Hematopoietic multipotent progenitor cell treated with erythropoietin and hydrocortisone succinate and interleukin-3 and kit ligand, for 4 days (in vitro differentiated cells): ENCODE data around the gene DPP3.
A peak's percentile ranks its signal among the peaks of the same experiment; 100 is the strongest.

Experiments
- DNase-seq: peaks from one replicate; pipeline ENCODE4 v3.0.0-alpha.2; 2015

DPP3 gene

DNA sequence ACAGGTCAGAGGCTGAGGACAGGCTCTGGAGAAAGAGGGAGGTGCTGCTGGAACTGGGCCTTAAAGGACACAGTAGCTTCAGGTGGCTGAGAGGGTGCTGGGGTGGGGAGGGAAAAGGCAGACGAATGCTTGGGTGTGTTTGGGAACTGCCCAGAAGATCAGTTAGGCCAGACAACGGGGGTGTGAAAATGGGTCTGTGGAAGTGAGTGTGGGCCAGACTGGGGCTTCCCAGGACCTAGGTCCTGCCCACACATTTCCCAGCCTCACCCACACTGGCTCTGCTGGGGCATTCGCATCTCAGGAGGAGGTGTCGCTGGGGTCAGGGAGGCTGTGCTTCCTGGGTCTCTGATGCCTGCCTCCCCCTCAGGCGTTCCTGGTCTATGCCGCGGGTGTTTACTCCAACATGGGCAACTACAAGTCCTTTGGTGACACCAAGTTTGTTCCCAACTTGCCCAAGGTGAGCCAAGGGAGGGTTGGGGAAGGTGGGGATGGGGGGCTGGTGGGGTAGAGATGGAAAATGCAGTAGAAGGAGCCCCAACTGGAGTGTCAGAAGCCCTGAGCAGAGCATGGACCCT, 4.7 kb downstream of the DPP3 start:
- no peak for DNase-seq

DNA sequence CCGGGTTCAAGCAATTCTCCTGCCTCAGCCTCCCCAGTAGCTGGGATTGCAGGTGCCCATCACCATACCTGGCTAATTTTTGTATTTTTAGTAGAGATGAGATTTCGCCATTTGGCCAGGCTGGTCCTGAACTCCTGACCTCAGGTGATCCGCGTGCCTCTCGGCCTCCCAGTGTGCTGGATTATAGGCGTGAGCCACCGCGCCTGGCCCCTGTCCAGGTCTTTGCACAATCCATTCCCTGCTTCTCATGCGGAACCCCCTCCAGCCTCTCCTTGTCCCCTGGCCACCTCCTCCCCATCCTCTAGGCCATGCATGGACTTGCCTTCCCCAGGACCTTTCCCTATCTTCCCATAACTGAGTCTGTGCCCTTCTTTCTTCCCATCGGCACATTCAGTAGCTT, 8.7 kb downstream of the DPP3 start:
- no peak for DNase-seq

DNA sequence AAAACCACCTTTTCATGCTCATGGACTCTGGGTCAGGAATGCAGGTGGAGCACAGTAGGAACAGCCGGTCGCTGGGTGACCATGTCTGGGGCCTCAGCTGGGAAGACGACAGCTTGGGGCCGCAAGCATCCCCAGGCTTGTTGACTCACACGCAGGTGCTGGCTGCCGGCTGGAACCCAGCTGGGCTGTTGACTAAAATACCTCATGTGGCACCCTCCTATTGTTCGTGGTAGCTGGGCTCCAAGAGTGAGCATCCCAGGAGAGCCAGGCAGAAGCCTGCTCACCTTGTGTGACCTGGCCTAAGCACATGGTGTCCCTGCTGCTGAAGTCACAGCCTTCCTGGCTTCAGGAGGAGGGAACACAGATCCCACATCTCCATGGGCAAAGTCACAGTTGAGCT, 9.4 kb downstream of the DPP3 start:
- DNase-seq, result no peak

DNA sequence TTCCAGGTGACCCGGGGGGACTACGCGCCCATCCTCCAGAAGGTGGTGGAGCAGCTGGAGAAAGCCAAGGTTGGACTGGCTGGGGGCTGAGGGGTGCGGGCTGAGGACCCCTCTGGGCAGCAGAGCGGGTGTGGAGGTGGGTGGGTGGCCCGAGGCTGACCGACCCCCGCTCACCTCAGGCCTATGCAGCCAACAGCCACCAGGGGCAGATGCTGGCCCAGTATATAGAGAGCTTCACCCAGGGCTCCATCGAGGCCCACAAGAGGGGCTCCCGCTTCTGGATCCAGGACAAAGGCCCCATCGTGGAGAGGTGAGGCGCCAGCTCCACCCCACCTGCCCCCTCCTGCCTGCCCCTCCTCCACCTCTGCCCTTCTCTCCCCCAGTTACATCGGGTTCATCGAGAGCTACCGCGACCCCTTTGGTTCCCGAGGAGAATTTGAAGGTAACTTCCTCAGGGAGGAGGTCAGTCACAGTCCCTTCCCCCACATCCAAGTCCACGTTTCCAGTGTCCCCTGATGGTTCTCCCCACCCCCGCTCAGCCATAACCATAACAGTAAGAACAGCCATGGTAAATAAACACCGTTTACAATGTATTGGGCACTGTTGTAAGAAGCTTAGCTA, 11.2 kb downstream of the DPP3 start:
- DNase-seq, result no peak

DNA sequence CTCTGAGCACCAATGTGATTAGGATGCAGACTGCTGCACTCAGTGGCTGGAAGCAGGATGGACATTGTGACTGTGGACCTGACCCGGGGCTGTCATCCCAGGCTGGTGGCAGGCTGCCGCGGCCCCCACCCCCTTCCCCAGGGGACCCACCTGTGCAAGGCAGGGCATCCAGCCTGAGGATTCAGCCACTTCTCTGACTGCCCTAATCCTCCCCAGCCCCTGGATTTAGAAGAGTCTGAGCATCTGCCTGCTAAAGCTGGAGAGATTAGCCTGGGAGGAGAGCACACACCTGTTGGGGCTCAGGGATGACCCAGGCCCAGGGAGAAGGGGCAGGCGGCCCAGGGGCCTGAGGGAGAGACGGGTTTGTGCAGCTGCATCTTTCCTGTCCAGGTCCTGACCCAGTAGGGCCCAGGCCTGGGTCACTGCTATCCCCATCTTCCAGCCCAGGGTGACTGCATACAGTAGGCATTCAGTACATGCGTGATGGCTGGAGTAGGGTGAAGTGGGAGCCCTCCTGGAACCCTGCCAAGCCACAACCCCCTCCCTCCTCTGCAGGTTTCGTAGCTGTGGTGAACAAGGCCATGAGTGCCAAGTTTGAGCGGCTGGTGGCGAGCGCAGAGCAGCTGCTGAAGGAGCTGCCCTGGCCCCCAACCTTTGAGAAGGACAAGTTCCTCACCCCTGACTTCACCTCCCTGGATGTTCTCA, 12.1 kb downstream of the DPP3 start:
- DNase-seq, result peak; percentile 38

DNA sequence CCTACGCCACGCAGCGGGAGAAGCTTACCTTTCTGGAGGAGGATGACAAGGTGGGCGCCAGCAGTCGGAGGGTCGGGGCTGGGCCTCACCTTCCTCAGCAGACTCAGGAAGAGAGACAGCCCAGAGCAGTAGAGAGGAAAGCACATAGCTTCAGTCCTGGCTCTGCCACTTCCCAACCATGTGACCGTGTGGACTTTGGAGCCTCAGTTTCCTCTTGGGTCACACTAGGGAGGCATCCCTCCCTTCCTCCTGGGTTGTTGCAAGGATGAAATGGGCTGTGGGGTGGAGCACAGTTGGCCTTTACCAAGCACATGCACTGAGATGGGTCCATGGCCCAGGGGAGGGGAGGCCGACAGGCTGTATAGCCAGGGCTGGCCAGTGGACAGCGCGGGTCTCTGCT, 12.9 kb downstream of the DPP3 start:
- no peak for DNase-seq

DNA sequence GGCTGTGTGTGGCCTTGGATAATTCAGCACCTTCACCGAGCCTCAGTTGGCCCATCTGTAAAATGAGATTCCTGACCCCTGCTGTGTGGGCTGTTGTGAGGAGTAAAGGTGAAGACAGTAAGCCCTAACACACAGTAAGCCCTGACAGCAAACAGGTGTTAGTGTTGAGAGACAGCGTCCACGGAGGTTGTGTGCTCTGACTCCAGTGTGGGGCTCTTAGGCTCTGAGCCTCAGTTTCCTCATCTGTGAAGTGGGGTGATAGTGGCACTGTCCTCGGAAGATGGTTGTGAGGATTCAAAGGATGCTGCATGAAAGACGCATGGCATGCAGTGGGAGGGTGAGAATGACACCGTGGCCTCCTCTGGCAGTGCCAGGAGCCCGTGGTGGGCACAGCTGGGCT, 14.2 kb downstream of the DPP3 start:
- DNase-seq, result no peak

DNA sequence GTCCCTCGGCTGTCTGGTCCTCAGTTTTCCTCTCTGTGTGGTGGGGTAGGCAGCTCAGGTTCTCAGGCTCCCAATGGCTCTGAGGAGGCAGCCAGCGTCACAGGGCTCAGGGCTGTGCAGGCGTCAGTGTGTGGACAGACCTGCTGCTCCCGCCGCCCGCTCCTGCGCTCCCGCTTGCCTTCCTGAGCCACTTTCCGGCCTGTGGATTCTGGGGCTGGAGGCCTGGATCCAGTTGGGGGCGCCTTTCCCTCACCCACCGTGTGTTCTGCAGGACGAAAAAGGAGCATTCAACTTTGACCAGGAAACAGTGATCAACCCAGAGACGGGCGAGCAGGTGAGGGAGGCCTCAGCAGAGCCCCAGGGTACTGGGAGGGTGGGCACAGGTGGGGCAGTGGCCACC, 14.7 kb downstream of the DPP3 start:
- DNase-seq, result no peak

DNA sequence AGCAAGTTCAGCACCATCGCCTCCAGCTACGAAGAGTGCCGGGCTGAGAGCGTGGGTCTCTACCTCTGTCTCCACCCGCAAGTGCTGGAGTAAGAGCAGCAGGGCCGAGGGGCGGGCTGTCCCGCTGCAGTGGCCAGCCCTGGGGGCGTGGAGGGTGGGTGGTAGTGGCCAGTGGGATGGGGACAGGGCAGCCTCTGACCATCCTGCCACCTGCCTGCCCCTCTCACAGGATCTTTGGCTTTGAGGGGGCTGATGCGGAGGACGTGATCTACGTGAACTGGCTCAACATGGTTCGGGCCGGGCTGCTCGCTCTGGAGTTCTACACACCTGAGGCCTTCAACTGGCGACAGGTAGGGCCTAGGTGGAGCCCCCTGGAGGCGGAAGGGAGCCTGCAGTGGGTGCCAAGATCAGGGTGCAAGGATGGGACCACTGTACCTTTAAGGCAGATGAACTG, 15.2 kb downstream of the DPP3 start:
- DNase-seq, result no peak

DNA sequence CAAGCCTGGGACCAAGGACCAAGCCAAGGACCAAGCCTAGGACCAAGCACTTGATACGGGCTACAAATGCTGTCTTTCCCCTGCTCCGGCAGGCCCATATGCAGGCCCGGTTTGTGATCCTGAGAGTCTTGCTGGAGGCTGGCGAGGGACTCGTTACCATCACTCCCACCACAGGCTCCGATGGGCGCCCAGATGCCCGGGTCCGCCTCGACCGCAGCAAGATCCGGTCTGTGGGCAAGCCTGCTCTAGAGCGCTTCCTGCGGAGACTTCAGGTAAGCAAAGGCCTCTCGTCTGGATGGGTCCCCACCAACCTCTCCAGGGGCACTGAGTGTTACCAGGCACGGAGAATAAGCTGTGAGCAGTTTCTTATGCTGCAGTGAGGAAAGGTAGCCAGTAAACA, 17.0 kb downstream of the DPP3 start:
- no peak for DNase-seq

DNA sequence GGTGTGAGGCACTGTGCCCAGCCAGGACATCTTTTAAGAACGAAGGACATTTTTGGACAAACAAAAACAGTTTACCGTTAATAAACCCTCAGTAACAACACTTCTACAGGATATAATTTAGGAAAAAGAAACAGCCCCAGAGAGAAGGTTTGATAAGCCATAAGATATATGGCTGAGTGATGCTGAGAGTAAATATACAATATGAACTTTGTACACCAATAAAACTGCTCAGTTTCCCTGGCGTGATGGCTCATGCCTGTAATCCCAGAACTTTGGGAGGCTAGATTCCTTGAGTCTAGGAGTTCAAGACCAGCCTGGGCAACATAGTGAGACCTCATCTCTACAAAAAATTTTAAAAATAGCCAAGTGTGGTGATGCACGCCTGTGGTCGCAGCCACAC, 18.3 kb downstream of the DPP3 start:
- DNase-seq, result no peak

DNA sequence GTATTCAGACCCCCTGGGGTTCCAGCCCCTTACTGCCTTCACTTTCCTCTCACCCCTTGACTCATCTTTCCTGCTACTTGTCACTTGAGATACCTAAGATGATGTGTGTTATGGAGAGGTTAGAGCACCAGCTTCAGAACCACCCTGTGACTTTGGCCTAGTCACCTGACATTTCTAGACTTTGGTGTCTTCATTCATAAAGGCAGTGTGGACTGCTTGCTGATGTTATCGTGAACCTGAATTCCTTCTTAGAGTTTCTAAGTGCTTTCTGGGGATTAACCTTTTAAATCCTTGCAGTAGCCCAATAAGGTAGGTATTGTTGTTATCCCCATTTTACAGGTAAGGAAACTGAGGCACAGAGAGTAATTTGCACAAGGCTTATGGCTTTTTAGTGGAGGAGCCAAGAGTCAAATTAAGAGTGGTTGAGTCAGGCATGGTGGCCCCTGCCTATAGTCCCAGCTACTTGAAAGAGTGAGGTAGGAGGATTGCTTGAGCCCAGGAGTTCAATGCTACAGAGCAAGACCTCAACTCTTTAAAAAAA, 25.1 kb downstream of the DPP3 start:
- no peak for DNase-seq

DNA sequence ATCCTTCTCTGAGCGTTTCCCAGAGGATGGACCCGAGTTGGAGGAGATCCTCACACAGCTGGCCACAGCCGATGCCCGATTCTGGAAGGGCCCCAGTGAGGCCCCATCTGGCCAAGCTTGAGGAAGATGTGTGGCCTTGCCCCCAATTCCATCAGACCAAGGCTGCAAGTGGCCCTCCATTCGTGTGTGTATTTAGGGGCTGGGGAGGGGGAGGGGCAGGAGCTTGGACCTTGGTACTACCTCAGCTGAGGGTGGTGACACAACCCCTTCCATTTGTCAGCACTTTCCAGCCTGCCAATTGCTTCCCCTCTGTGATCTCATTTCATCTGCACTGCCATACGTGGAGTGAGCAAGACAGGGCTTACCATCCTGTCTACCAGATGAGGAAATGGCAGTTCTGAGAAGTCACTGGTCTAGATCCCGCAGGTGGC, 28.9 kb downstream of the DPP3 start:
- peak; percentile 37 for DNase-seq

DNA sequence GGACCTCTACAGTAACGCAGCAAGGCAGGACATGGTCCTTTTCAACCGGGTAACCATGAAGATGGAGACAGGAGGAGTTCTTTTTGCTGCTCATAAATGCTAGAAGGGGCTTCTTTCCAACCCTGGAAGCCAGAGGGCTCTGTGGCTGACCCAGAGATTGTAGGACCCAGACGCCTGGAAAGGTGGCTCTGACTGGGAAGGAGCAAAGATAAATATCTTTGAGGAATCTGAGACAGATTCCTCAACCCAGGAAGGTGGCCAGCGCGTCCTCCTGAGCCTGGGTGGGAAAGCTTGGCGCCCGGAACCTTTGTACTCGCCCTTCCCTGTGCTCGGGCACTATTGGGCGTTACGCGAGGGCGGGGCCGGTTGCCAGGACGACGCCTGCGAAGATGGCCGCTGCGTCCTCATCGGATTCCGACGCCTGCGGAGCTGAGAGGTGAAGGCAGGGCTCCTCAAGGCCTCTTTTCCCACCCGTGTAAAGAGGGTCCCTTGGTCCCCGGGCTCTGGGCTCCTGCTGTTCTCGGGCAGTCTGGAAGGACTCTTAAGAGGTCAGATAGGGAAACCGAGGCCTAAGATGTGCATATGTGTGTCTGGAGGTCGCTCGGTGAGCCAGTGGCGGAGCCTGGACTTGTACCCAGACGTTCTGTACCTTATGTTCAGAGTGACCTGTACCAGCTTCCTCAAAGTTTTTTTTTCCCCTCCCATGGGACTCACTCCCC, 30.2 kb downstream of the DPP3 start, which contains the start of gene BBS1:
Gene BBS1, plus strand, starts transcription at position 365 of the 719 bp plus-strand sequence. Its CDS starts 25 bp downstream, at position 390.
- DNase-seq, result peak; percentile 88

DNA sequence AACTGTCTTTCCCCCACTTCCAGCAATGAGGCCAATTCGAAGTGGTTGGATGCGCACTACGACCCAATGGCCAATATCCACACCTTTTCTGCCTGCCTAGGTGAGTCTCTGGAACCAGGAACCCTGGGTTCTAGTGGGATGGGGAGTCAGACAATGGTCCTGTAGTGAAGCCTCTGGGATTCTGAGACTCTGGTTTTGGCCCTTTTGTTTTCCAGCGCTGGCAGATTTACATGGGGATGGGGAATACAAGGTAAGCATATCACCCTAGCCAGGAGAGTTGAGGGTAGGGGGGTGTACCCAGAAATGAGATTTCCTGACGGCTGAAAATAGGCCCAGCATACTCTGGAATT, 30.7 kb downstream of the DPP3 start:
- no peak for DNase-seq

DNA sequence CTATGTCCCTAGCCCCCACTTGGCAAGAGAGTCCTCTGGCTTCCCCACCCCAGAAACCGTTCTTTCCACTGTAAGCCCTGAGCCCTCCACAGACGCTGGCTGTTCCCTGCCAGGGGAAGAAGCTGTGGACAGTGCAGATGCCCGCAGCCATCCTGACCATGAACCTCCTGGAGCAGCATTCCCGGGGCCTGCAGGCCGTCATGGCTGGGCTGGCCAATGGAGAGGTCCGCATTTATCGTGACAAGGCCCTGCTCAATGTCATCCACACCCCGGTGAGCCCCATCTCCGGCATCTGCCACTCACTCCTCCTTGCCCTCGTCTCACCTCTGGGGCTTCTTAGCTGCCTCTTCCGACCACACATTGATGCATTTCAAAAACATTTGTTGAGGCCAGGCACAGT, 43.4 kb downstream of the DPP3 start:
- no peak for DNase-seq

DNA sequence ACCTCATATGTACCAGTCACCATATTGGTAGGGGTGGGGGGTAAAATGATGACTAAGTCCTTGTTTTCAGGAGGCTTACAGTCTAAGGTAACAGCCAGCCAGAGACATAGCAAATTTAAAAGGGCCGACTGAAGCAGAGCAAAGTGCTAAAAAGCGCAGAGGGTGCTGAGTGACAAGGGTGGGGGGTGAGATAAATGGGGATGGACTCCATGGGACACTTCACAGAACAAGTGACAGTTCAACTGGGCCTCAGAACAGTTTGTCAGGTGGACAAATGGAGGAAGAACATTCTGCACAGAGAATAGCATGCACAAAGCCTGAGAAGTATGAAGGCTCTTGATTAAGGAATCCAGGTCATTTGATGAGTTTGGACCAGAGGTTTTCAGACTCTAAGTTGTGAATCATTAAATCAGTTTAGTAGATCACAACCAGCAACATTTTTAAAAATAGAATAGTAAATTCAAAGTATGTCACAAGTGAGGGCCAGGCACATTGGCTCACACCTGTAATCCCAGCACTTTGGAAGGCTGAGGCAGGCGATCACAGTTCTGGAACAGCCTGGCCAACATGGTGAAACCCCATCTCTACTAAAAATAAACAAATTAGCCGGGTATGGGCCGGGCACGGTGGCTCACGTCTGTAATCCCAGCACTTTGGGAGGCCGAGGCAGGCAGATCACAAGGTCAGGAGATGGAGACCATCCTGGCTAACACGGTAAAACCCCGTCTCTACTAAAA, 44.2 kb downstream of the DPP3 start:
- no peak for DNase-seq

DNA sequence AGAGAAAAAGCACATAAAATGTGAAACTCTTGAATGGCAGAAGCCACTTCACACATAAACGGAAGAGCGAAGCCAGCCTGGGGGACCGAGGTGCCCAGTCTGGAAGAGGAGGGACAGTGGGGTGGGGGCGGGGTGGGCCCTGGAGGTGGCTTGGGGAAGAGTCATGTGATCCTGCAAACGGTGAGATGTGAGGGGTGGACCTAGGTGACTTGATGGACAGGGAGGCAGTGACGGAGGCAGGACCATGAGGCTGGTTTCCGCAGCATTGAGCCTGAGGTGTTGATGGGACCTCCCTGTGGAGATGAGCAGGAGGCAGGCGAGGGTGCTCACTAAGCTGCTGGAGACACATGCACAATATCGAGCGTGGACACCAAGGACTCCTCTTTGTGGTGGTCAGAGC, 48.8 kb downstream of the DPP3 start:
- DNase-seq, result no peak

DNA sequence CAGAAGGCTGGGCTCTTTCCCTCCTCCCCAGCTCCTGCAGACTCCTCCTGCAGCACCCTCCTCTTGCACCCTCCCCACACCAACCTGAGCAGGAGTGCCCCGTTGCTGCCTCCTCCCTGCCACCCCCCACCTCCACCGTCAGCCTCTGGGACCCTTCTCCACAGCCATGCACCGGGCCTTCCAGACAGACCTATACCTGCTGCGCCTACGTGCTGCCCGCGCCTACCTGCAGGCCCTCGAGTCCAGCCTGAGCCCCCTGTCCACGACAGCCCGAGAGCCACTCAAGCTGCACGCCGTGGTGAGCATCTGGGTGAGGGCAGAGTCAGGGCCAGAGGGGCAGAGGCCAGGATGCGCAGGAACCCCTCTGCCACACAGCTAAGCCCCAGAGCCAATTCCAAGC, 49.4 kb downstream of the DPP3 start:
- DNase-seq, result no peak

DNA sequence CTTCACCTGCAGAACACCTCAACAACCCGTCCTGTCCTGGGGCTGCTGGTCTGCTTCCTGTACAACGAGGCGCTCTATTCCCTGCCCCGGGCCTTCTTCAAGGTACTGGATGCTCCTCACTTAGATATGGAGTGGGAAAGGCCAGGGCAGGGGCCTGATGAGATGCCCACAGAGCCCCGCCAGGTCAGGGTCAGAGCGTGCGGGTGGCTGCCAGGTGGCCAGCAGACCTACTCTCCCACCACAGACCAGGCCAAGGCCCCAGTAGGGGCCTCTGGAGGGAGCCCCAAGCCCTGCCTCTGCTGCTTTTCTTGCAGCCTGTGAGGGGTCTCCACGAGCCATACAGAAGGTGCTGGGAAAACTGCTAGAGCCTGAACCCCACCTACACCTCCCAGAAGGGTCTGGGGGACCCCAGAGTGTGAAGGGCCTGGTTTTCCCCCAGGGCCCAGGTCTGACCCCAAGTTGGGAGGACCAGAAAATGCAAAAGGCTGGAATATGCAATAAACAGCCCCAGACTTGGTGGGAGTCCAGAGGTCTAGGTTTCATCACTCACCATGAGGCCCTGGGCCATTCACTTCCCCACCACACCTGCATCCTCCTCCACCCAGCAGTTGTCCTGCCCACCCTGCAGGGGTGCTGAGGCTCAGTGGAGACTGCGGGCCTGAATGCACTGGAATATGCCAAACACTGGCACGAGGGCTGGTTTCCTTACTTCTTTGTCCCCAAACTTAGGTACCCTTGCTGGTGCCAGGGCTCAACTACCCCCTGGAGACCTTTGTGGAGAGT, 50.9 kb downstream of the DPP3 start:
- no peak for DNase-seq

DNA sequence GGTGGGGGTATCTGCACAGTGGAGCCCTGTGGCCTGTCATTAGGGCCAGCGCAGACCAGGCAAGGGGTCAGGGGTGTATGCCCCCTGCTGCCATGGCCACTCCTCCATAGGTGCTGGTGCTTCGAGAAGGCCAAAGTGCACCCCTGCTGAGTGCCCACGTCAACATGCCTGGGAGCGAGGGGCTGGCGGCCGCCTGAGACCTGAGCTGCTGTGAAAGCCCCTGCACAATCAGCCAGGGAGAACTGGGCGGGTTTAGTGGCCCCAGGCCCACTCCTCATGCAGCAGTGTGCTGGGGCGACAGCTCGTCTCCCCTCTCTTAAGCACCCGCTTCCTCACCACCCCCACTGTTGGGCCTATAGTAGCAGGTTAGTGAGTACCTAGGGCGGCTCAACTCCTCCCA, 51.6 kb downstream of the DPP3 start:
- DNase-seq, result no peak

DNA sequence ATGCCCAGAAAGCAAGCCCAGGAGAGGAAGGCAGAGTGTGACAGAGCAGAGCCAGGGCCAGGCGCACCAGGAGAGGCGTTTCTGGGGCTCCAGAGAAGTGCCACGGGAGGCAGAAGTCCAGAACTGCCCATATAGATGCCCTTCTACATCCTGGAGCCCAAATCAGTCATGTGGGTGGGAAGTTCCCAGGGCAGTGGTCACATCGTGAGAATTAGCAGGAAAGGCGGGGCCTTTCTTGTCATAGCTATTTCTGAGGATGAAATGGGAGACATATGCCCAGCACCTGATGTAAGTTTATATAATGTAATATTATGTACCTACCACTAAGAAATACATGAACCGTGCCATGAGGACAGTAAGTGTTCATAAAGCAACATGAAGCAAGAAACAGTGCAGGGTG, 52.5 kb downstream of the DPP3 start:
- DNase-seq, result no peak
